HG02840 (cell line): Measurements from ENCODE around the gene C17orf75.

ENCODE experiments used
- ATAC-seq: cut with Tn5 transposase; IDR thresholded peaks from one replicate; pipeline ENCODE4 v1.9.1; 2021; ENCODE audit warnings: mild to moderate bottlenecking, moderate library complexity, moderate number of reproducible peaks; ENCODE audit not compliant: unreplicated experiment, low FRiP score

Gene C17orf75

DNA sequence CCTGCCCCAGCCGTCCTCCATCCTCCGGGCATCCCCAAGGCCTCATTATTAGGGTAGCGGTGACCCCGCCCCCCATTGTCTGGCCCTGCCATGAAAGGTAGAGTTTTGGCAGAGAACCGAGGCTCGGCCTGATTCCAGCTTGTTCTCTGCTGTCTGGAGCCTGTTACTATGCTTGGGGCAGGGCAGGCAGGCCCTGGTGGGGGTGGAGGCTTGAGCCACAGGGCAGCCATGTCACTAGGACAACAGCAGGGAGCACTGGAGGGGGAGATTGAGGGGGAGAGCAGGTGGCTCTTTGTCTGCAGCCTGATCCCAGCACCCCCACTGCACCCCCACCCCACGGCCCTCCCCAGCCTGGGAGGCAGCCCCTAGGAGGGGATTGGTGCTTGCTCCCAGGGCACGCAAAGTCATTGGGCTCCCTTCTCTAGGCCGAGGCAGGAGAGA is 60.9 kb downstream of the C17orf75 start:
- no peak for ATAC-seq

DNA sequence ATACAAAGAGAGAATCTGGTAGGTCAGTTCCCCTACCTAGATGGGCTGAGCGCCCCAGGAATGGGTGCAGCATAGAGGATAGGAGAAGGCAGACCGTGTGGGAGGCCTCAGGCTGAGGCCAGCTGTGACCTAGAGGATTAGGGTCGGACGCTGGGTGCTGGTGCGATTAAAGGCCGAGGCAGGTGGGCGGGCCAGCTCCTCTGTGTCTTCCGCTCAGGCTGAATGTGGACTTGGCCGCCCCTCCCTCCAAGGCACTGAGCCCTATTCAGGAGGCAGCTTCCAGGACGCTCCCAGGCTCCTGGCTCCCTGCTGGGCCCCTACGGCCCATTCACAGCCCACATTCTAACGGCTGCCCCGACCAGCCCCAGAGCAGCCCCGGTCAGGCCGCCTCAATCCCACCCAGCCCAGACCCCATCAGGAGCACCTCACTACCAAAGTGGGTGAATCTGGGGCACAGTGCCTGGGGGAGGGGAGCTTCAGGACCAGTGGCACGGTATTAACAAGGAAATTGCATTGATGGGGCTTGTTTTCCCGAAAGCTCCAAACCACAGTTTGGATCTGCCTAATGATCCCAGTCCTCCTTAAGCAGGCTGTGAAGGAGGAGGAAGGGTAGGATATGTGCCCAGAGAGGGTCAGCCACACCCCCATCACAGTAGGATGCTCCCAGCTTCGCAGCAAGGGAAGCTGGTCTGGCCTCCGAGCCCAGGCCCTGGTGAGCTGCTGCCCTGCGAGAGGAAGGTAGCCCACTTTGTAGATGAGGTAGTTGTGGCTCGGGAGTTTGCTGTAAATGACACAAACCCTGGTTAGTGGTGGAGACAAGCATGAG is 61.9 kb downstream of the C17orf75 start:
- ATAC-seq, result no peak

- no peak for ATAC-seq
Observed at GRCh38 chr17:32278815-32279214, 63.2 kb downstream of the C17orf75 start.
